ENCODE data around the gene ZNF688. TPM values are rescaled to one million over a fixed set of nuclear protein-coding genes. Genes with fewer than 3 reads are reported as not detected.

The ZNF688 gene
- total and polyA plus RNA-seq, 4 donors, result 3.4 to 8.9 (median 4.8) TPM

DNA sequence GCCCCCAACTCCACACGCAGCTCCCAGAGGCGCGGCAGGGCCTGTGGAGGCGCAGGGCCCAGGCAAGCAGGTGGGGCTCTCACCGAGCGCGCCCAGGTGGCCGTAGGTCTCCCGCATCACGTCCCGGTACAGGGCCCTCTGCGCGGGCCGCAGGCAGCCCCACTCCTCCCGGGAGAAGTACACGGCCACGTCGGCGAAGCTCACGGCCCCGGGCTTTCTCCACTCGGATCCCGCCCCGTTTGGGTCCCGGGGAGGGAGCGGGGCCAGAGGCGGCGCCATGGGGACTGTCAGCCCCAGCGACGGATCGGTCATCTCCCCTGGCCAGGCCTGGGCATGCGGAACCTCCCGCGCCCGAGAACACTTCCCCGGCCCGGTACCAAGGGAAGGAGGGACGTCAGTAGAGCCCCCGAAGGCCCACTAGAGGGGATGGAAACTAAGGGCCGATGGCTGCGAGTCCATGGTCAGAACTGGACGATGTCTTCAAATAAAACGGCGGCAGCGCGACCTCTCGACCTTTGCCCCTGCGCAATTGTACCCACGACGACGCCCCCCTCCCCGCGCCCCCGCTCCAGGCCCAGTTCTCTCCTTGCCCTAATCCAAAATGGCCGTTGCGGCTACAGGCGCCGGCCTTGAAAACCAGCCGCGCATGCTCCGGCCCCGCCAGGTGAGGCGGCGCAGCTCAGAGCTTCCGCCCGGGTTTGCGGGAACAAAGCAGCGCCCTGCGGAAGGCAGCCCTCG lies 37.0 kb downstream of the ZNF688 start, which contains the start of gene ZNF747:
Gene ZNF747 (minus strand): TSS at position 491 of the 738 bp plus-strand sequence. CDS start 179 bp downstream, at position 312.
- Histone ChIP-seq H3K9me3 (ENCODE audit: control insufficient read depth in 4 of 4, low read length in 3 of 4) (no peaks in the 10 kb centered on the region), H3K27ac (ENCODE audit: low read depth in 1 of 2, low read length in 2 of 2) (peak within 1 kb of the TSS; percentile 86 to 99), H3K4me3 (ENCODE audit: low read depth in 1 of 3, low read length in 3 of 3) (peak within 1 kb of the TSS; percentile 65 to 94 (median 81)), H3K9ac (ENCODE audit: low read depth in 1 of 2, low read length in 2 of 2) (peak within 1 kb of the TSS; percentile 70 to 86), H3K27me3 (ENCODE audit: control insufficient read depth in 4 of 4, insufficient read depth in 4 of 4, low read length in 3 of 4) (no peaks in the 10 kb centered on the region), H3K36me3 (ENCODE audit: control insufficient read depth in 4 of 4, insufficient read depth in 3 of 4, low read depth in 1 of 4, low read length in 3 of 4) (peaks cover 0 to 6% (median 1%) of the 10 kb centered on the region in 4 donors), H3K4me1 (ENCODE audit: control insufficient read depth in 4 of 4, insufficient read depth in 4 of 4, low read length in 3 of 4) (peaks cover 7 to 39% (median 24%) of the 10 kb centered on the region in 4 donors)
- DNase-seq (ENCODE audit: low spot score), result peak; percentile 91
- under 1% methylated on average over 70 of the region's 70 CpGs for WGBS
- TF ChIP-seq EGR1 (IDR thresholded peaks at IDR 0.05; ENCODE audit: low read depth in 2 of 2) (peak in 1 of 2 donors; percentile 93), RXRA (IDR thresholded peaks at IDR 0.05) (peak; percentile 48 to 55), FOXA2 (IDR thresholded peaks at IDR 0.05) (no peak), HNF4G (IDR thresholded peaks at IDR 0.05) (no peak), JUND (IDR thresholded peaks at IDR 0.05) (peak; percentile 46 to 56), YY1 (IDR thresholded peaks at IDR 0.05) (peak; percentile 100), FOXA1 (IDR thresholded peaks at IDR 0.05) (peak; percentile 27), NR2F2 (IDR thresholded peaks at IDR 0.05) (peak; percentile 94), GABPA (IDR thresholded peaks at IDR 0.05 in 1 of 2, conservative IDR thresholded peaks at IDR 0.05 in 1 of 2) (peak; percentile 34 to 86), RAD21 (IDR thresholded peaks at IDR 0.05) (peak; percentile 48 to 49), SP1 (IDR thresholded peaks at IDR 0.05) (peak; percentile 74), TAF1 (conservative IDR thresholded peaks at IDR 0.05) (no peak), HNF4A (conservative IDR thresholded peaks at IDR 0.05) (peak; percentile 70 to 73)
- TF ChIP-seq, protein P1, sequence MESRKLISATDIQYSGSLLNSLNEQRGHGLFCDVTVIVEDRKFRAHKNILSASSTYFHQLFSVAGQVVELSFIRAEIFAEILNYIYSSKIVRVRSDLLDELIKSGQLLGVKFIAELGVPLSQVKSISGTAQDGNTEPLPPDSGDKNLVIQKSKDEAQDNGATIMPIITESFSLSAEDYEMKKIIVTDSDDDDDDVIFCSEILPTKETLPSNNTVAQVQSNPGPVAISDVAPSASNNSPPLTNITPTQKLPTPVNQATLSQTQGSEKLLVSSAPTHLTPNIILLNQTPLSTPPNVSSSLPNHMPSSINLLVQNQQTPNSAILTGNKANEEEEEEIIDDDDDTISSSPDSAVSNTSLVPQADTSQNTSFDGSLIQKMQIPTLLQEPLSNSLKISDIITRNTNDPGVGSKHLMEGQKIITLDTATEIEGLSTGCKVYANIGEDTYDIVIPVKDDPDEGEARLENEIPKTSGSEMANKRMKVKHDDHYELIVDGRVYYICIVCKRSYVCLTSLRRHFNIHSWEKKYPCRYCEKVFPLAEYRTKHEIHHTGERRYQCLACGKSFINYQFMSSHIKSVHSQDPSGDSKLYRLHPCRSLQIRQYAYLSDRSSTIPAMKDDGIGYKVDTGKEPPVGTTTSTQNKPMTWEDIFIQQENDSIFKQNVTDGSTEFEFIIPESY (IDR thresholded peaks at IDR 0.05), result peak; percentile 88
- TF ChIP-seq, protein P2, sequence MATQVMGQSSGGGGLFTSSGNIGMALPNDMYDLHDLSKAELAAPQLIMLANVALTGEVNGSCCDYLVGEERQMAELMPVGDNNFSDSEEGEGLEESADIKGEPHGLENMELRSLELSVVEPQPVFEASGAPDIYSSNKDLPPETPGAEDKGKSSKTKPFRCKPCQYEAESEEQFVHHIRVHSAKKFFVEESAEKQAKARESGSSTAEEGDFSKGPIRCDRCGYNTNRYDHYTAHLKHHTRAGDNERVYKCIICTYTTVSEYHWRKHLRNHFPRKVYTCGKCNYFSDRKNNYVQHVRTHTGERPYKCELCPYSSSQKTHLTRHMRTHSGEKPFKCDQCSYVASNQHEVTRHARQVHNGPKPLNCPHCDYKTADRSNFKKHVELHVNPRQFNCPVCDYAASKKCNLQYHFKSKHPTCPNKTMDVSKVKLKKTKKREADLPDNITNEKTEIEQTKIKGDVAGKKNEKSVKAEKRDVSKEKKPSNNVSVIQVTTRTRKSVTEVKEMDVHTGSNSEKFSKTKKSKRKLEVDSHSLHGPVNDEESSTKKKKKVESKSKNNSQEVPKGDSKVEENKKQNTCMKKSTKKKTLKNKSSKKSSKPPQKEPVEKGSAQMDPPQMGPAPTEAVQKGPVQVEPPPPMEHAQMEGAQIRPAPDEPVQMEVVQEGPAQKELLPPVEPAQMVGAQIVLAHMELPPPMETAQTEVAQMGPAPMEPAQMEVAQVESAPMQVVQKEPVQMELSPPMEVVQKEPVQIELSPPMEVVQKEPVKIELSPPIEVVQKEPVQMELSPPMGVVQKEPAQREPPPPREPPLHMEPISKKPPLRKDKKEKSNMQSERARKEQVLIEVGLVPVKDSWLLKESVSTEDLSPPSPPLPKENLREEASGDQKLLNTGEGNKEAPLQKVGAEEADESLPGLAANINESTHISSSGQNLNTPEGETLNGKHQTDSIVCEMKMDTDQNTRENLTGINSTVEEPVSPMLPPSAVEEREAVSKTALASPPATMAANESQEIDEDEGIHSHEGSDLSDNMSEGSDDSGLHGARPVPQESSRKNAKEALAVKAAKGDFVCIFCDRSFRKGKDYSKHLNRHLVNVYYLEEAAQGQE (IDR thresholded peaks at IDR 0.05), result peak; percentile 74
- TF ChIP-seq, protein P3, sequence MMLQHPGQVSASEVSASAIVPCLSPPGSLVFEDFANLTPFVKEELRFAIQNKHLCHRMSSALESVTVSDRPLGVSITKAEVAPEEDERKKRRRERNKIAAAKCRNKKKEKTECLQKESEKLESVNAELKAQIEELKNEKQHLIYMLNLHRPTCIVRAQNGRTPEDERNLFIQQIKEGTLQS (IDR thresholded peaks at IDR 0.05), result no peak
- TF ChIP-seq, protein P4, sequence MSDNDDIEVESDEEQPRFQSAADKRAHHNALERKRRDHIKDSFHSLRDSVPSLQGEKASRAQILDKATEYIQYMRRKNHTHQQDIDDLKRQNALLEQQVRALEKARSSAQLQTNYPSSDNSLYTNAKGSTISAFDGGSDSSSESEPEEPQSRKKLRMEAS (IDR thresholded peaks at IDR 0.05), result peak; percentile 85
- TF ChIP-seq, protein P5, sequence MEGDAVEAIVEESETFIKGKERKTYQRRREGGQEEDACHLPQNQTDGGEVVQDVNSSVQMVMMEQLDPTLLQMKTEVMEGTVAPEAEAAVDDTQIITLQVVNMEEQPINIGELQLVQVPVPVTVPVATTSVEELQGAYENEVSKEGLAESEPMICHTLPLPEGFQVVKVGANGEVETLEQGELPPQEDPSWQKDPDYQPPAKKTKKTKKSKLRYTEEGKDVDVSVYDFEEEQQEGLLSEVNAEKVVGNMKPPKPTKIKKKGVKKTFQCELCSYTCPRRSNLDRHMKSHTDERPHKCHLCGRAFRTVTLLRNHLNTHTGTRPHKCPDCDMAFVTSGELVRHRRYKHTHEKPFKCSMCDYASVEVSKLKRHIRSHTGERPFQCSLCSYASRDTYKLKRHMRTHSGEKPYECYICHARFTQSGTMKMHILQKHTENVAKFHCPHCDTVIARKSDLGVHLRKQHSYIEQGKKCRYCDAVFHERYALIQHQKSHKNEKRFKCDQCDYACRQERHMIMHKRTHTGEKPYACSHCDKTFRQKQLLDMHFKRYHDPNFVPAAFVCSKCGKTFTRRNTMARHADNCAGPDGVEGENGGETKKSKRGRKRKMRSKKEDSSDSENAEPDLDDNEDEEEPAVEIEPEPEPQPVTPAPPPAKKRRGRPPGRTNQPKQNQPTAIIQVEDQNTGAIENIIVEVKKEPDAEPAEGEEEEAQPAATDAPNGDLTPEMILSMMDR (IDR thresholded peaks at IDR 0.05; ENCODE audit: low read depth, low read length, missing input control), result no peak

All from liver (tissue), 9 donors.